Neuron (in vitro differentiated cells): ENCODE results near the gene NRGN.

Experiments used
- H2AFZ ChIP-seq: one replicate; pipeline ENCODE4 v1.6.1; 2013; ENCODE audit warnings: low read depth, mild to moderate bottlenecking, inconsistent platforms, low read length, moderate library complexity
- H3K27me3 ChIP-seq: one replicate; pipeline ENCODE4 v1.6.1; 2013; ENCODE audit warnings: low read length; ENCODE audit not compliant: insufficient read depth
- H3K36me3 ChIP-seq: one replicate; pipeline ENCODE4 v1.6.1; 2013; ENCODE audit warnings: low read length; ENCODE audit not compliant: insufficient read depth
- H3K4me1 ChIP-seq: one replicate; pipeline ENCODE4 v1.6.1; 2013; ENCODE audit warnings: low read length; ENCODE audit not compliant: insufficient read depth
- H3K4me3 ChIP-seq: 2 replicates; pipeline ENCODE4 v1.5.1; 2013; ENCODE audit warnings: mild to moderate bottlenecking, low read length, moderate library complexity
- H3K9me3 ChIP-seq: one replicate; pipeline ENCODE4 v1.6.1; 2013; ENCODE audit warnings: low read length

NRGN gene

DNA sequence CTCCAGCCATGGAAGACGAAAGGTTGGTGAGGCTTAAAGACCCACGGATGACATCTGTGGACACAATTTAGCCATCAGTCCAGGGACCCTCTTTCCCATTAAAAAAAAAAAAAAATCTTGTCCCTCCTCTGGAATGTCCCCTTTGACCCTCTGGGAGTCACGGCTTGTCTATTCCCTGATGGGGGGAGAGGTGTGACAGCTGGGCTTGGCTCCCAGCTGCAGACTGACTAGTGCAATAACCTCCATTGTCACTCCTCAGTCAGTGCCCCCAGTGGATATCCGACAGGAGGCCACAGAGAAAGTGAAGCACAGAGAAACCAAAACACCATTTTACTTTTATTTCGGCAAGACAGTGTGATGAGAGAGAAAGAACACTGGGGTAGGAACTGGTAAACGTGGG is 15.0 kb downstream of the NRGN start:
- no peaks in the 10 kb centered on the region for H3K36me3 ChIP-seq
- no peak overlapping the region for H3K4me3 ChIP-seq
- H2AFZ ChIP-seq: no peak overlapping the region
- H3K27me3 ChIP-seq: no peaks in the 10 kb centered on the region
- peaks cover 4% of the 10 kb centered on the region for H3K9me3 ChIP-seq
- peaks cover 7% of the 10 kb centered on the region for H3K4me1 ChIP-seq

DNA sequence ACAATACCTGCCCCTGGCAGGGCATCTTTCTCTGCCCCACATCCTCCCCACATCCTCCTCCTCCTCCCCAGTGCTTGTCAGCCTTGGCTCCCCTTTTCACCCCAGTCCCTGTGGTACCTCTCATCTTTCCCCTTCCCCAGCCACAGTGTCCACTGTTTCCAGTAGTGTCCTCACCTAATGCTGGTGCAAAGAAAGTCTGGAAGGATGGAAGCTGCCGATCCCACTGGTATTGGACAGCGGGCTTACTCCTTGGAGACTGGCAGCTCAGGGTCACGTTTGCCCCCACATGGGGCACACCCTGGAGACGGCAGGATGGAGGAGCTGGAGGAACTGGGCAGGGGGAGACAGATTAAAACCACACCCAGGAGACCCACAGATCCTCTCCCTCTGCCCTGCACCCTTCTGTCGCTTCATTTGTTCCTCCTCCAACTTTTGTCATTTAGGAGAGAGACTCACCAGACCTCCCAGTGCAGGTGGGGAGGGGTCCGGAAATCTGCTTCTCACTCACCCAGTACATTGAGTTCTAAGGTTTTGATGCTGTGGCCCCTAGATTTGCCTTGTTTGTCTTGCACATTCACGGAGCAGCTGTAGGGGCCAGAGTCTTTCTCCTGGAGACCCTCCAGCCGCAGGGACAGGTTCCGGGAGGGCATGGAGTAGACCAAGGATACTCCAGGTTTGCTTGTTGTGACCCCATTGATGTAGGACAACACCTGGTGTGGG is 16.5 kb downstream of the NRGN start:
- Histone ChIP-seq H3K4me1 (peaks cover 7% of the 10 kb centered on the region), H3K36me3 (no peaks in the 10 kb centered on the region), H3K4me3 (no peak overlapping the region), H3K9me3 (peaks cover 7% of the 10 kb centered on the region), H3K27me3 (no peaks in the 10 kb centered on the region), H2AFZ (no peak overlapping the region)

DNA sequence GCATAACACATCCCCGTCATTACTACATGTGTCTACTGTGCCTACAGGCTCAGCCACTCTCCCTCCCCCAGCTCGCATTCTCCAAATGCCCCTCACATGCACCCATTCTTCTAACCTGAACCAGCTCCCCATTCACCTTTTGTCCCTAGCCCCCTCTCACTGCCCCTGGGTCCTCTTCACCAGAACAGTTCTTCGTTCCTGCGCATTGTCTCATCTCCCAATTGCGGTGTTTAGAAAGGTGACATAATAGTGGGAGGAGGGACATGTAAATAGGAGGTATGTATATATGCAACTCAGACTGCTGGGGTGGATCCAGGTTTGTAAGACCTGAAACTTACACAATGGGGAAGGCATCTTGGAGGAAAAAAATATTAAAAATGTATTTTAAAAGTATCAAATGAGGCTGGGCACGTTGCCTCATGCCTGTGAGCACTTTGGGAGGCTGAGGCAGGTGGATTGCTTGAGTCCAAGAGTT is 17.0 kb downstream of the NRGN start:
- Histone ChIP-seq H3K27me3 (no peaks in the 10 kb centered on the region), H3K4me3 (no peak overlapping the region), H3K9me3 (peaks cover 7% of the 10 kb centered on the region), H3K4me1 (peaks cover 7% of the 10 kb centered on the region), H2AFZ (no peak overlapping the region), H3K36me3 (no peaks in the 10 kb centered on the region)

DNA sequence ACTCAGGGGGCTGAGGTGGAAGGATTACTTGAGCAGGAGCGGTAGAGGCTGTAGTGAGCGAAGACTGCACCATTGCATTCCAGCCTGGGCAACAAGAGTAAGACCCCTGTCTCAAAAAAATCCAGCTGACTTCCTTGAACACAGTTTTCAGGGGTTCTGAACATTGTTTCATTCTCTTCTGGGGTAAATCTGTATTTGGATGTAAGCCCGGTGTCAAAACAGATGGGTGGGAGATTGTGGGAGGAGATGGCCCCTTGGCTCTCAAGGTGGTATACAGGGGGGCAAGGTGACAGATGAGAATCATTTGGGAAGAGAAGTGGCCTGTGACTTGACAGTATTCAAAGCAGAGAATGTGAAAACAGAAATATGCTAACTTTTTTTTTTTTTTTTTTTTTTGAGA is 17.6 kb downstream of the NRGN start:
- Histone ChIP-seq H3K27me3 (no peaks in the 10 kb centered on the region), H3K9me3 (peaks cover 7% of the 10 kb centered on the region), H2AFZ (no peak overlapping the region), H3K4me1 (peaks cover 7% of the 10 kb centered on the region), H3K36me3 (no peaks in the 10 kb centered on the region), H3K4me3 (no peak overlapping the region)

DNA sequence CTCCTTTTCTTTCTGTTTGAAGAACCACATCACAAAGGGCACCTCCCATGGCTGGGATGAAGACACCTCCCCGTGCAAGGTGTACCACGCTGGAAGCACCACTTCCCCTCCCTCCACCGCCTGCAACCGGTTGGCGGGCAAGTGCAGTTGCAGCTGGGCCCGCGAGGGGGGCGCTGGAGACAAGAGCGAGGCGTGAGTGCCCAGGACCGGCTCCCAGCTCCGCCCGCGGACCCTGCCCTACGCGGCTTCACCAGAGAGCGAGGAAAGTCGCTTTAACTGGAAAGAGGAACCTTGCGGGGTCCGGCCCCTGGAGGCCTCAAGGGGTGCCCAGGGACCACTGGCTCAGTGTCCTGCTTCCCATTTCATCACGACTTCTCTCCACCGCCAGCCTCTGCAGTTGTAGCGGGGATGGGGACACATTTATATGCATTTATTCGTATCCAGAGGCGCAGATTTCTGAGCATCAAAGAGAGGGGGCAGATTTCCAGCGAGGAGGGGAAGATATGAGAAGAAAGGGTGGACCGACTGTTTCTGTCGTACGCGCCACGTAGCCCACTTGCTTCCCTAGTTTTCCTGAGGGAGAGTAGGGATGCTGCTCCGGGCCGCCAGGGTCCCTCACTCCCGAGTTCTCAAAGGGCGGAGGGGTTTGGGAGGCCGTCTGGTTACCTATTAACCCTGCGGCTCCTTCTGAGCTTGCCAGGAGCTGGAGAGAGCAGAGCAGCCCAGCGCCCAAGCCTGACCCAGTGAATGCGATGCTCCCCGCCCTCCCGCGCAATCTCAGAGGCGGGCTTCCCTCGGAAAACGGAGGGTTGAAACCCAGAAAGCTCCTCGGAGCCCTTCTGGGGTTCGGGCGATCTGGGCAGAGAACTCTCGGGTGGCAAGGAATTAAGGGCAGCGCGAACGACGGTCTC is 18.9 kb downstream of the NRGN start:
- no peak overlapping the region for H3K4me3 ChIP-seq

DNA sequence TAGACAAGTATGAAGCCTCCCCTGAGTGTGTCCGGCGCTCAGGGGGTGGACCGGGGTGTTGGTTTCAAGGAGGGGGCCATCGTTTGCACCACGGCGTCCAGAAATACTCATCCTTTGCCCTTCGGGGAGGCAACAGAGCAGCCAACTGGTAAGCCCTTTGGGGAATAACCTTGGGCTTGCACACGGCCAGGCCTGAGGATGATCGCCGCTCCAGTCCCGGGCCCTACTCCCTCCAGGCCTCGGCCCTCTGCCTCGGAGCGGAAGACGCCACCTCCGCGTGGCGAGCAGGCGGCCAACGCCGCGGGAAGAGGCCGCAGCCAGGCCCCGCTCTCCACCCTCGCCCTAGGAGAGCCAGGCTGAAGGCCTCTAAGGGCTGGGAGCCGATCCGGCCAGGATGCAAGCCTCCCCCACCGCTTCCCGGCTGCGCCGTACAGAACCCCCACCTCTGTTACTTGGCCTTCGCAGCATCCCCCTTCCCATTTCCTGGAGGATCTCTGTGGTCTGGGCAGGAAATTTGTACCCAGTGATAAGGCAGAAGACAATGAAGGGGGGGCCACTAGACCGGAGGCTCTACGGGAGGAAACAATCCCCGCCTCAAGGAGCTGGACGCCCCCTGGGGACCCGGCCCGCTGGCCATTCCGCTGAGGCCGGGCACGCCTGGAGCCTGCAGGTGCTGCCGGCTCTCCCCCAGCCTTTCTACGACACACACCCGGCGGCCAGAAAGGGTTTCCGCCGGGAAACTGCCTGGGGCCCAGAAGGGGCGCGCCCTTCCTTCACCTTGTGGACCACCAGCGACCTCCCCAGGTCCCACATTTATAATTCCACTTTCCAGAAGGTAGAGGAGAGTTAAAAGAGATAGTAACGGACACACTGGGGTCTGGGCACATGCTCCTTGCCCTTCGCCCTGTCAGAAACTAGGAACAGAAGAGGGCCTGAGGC is 19.8 kb downstream of the NRGN start:
- H3K27me3 ChIP-seq: no peaks in the 10 kb centered on the region
- peaks cover 8% of the 10 kb centered on the region for H3K4me1 ChIP-seq
- H3K36me3 ChIP-seq: peaks cover 8% of the 10 kb centered on the region
- H3K4me3 ChIP-seq: no peak overlapping the region
- peaks cover 9% of the 10 kb centered on the region for H3K9me3 ChIP-seq
- H2AFZ ChIP-seq: no peak overlapping the region

More for the DNA sequence above, 18.9 kb downstream of the NRGN start:
- H3K9me3 ChIP-seq: peaks cover 9% of the 10 kb centered on the region
- H3K27me3 ChIP-seq: no peaks in the 10 kb centered on the region
- no peak overlapping the region for H2AFZ ChIP-seq
- H3K36me3 ChIP-seq: no peaks in the 10 kb centered on the region
- H3K4me1 ChIP-seq: peaks cover 7% of the 10 kb centered on the region

DNA sequence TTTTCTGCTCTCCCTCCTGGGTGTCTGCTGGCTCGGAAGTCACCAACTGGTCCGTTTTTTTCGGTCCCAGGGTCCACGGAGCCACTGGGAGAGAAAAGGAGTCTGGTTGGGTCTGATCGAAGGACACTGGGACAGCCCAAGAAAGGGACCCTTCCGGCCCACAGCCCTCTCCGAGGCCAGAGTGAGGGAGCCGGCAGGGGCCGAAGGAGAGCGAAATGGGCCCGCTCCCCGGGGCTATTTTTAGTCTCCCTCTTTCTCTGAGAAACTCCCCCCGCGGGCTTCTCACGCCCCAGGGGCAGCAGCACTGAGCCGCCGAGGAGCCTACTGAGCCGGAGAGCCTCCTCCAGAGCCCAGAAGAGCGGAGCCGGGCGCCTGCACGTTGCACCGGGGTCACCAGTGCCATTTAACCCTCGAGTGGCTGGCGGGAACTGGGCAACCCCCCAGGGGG is 20.5 kb downstream of the NRGN start:
- H3K27me3 ChIP-seq: no peaks in the 10 kb centered on the region
- H3K9me3 ChIP-seq: peaks cover 9% of the 10 kb centered on the region
- no peak overlapping the region for H2AFZ ChIP-seq
- peaks cover 3% of the 10 kb centered on the region for H3K4me1 ChIP-seq
- peaks cover 14% of the 10 kb centered on the region for H3K36me3 ChIP-seq
- no peak overlapping the region for H3K4me3 ChIP-seq

DNA sequence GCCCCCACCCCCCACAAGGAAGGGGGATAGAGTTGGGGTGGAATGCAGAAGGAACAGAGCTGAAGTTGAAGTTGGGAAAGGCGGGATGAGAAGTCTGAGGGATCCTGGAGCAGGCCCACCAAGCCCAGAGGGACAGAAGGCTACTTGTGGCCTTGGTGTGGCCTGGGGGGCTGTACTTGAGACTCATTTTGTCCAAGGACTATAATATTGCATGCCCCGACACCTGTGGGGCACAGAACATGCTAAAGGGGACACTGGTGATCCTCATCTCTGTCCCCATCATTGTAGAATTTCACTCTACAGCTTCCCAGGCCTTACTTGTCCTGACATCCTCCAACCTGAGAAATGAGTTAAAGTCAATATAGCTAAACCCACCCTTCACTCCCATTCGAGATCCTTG is 21.1 kb downstream of the NRGN start:
- Histone ChIP-seq H2AFZ (no peak overlapping the region), H3K4me1 (peaks cover 3% of the 10 kb centered on the region), H3K9me3 (peaks cover 9% of the 10 kb centered on the region), H3K36me3 (peaks cover 19% of the 10 kb centered on the region), H3K27me3 (no peaks in the 10 kb centered on the region), H3K4me3 (no peak overlapping the region)

DNA sequence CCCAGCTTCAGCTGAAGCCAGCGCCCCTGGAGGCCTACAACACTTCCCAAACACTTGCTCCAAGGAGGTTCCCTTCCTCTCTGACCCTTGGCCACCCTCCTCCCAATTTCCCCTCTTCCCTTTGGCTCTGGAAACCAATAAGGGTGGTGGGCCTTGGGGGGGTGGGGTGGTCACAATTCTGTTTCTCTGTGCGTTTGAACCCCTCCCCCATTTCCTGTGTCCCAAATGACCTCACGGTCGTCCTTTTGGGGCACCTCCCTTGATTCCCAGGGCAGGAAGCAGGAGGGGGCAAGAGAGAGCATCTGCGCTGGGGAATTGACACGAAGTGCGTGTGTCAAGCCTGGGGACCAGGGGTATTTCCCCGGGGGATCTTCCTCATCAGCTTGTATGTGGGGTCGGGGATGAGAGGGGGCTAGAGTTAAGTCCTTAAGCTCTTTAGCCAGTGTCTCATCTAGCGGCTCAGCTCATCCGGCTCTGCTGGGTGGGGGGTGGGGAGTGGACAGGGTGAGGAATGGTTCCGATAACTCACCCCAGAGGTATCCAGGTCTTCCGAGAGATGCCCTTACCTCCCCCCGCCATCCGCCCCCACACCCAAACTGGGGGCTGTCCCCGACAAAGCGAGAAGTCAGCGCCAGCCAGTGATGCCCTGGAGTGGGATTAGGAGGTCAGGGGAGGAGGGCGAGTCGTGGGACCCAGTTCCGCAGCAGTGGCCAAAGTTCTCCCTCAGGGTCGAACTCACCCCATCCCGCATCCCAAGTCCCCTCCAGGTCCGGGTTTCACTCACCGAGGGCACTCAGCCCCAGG is 21.8 kb downstream of the NRGN start:
- Histone ChIP-seq H3K9me3 (peaks cover 9% of the 10 kb centered on the region), H2AFZ (no peak overlapping the region), H3K36me3 (peaks cover 24% of the 10 kb centered on the region), H3K4me3 (no peak overlapping the region), H3K27me3 (no peaks in the 10 kb centered on the region), H3K4me1 (peaks cover 3% of the 10 kb centered on the region)

DNA sequence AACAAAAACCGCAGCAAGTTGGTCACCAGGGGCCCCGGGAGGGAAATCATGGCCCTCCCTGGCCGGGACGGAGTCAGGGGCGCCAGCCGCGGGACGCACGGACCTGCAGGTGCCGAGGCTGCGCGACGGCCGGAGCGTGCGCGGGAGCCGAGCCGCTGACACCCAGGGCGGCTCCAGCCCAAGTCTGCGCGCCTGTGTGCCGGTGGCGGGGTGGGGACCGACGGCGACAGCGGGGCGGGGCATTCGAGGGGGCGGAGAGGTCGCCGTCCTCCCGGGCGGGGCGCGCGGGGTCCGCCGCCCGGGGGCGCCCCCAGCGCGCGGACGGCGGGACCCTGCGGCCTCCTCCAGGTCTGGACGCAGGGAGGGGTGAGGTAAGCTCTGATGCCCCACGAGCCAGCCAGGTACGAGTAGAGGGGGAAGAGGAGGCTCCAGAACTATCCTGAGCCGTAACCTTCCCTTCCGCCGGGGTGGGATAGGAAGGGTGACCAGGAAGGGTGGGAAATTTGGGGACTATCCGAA is 22.4 kb downstream of the NRGN start, which contains the start of gene ESAM:
TSS of gene ESAM (minus strand) at position 186 of the 519 bp plus-strand sequence. CDS start at position 50, 136 bp downstream.
- peaks cover 9% of the 10 kb centered on the region for H3K9me3 ChIP-seq
- peaks cover 31% of the 10 kb centered on the region for H3K36me3 ChIP-seq
- H3K27me3 ChIP-seq: no peaks in the 10 kb centered on the region
- H2AFZ ChIP-seq: no peak within 1 kb of the TSS
- peaks cover 3% of the 10 kb centered on the region for H3K4me1 ChIP-seq
- no peak within 1 kb of the TSS for H3K4me3 ChIP-seq

DNA sequence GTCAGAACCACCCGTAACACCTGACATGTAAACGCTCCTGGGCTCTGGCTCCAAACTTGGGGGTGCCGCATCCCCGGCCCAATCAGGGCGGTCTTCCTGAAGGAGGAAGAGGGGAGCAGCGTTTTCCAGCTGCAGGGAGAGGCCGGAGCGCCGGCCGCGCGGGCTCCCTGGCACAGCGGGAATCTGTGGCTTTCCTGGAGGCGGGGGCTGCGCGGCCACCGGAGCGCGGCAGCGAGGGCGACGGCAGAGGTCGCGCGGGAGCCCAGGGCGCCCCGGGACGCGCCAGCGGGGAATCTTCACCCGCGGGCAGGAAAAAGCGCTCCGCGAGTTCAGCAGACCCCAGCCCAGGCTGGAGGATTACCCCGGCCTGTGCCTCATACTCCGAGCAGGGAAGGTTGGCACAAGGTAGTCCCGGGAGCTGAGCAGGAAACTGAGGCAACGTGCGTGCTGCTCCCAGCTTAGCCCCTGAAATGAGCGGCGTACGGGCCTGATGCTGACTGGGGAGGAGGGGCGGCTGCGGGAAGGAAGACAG is 22.9 kb downstream of the NRGN start:
- H2AFZ ChIP-seq: no peak overlapping the region
- peaks cover 3% of the 10 kb centered on the region for H3K4me1 ChIP-seq
- no peaks in the 10 kb centered on the region for H3K27me3 ChIP-seq
- peaks cover 36% of the 10 kb centered on the region for H3K36me3 ChIP-seq
- H3K4me3 ChIP-seq: no peak overlapping the region
- H3K9me3 ChIP-seq: peaks cover 9% of the 10 kb centered on the region
